ENCODE results near the gene NBAS.

DNA sequence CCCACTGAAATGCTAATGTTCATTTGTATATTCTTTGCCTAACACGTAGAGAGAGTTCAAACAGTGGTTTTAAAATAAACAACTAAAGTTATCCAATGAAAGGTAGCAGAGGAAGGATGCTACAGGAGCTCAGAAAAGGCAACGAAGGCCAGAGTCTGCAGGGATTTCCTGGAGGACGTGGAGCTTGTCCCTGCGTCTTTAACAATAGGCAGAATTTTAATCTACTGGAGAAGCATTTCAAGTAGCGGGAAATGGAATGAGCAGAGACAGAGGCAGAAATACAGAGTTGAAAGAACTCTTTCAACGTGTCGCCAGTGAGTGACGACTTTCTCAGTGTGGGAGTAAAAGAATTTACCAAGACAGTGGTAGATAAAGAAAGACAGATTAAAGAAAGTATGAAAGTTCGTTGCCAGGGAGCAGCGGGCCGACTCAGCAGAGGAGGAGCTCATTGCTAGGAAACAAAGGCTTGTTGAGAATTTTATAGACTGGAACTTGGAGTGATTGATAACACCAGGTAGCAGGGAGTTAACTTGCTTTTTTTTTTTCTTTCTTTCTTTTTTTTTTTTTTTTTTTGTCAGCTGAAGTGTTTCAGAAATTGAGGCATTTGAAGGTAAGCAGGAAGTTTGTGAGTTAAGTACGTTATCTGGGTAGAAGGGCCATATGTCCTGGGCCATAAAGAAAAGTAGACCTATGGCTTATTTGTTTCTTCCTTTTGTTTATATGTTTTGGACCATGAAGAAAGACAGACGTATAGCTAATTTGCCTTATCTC is 625 bp upstream of the NBAS start:
- TF ChIP-seq EP300 (IDR thresholded peaks at IDR 0.05) (no peak), POLR2A (IDR thresholded peaks at IDR 0.05) (no peak)
- TF ChIP-seq, protein P1, sequence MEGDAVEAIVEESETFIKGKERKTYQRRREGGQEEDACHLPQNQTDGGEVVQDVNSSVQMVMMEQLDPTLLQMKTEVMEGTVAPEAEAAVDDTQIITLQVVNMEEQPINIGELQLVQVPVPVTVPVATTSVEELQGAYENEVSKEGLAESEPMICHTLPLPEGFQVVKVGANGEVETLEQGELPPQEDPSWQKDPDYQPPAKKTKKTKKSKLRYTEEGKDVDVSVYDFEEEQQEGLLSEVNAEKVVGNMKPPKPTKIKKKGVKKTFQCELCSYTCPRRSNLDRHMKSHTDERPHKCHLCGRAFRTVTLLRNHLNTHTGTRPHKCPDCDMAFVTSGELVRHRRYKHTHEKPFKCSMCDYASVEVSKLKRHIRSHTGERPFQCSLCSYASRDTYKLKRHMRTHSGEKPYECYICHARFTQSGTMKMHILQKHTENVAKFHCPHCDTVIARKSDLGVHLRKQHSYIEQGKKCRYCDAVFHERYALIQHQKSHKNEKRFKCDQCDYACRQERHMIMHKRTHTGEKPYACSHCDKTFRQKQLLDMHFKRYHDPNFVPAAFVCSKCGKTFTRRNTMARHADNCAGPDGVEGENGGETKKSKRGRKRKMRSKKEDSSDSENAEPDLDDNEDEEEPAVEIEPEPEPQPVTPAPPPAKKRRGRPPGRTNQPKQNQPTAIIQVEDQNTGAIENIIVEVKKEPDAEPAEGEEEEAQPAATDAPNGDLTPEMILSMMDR (IDR thresholded peaks at IDR 0.05), result no peak

Data from ovary (tissue), 3 donors.